Activated T-cell treated with anti-CD3 and anti-CD28 coated beads for 4 hours (primary cell): ENCODE results near the gene GJC3.
"Not testable (repeated sequence)": the region's sequence is repeated elsewhere in the genome, so short reads cannot be mapped to it uniquely, and the experiment has no call there.

ENCODE experiments used
- DNase-seq: peaks from one replicate; pipeline ENCODE4 v3.0.0-alpha.2; 2020

GJC3 gene

DNA sequence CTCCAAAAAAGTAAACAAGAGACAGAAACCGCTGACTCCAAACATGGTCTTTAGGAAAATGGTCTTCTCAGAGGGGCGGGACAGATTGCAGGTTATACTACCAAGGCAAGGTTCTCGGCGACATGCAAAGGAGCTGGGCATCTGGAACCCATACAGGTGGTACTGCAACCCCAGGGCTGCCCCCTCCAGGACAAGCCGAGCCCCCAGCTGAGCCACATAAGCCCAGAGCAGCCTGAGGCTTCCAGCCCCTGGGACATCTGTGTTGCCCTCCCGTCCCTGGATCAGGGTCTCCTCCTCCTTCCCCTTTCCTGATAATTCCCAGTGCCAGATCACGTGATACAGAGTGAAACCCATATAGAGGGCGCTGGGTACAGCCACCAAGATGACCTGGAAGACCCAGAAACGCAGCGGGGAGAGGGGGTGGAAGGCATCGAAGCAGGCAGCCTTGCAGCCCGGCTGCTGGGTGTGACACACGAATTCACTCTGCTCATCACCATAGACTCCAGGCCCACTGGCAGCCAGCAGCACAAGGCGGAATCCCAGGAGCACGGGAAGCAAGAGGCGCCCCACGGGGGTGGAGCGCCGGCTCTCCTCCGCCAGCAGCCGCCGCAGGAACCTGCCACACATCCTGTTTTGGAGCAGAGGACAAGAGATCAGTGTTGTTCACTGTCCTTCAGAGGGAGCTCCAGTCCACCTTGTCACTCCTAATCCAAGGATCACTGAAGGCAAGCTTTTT lies at the start of gene GJC3:
Gene GJC3 (minus strand): TSS at position 627 of the 736 bp plus-strand sequence. CDS start 0 bp downstream, at position 627.
- DNase-seq = no peak

DNA sequence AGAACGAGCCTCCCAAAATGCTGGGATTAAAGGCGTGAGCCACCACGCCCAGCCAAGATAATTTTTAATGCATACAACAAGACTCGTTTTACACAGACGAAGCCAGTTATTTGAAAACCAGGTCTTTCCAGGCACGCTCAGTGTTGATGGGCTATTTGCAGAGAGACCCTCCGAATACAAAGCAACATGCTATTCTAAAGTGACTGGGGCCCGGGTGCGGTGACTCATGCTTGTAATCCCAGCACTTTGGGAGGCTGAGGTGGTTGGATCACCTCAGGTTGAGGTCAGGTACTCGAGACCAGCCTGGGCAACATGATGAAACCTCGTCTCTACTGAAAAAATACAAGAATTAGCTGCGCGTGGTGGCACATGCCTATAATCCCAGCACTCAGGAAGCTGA lies 47.2 kb upstream of the GJC3 start:
- no peak for DNase-seq

DNA sequence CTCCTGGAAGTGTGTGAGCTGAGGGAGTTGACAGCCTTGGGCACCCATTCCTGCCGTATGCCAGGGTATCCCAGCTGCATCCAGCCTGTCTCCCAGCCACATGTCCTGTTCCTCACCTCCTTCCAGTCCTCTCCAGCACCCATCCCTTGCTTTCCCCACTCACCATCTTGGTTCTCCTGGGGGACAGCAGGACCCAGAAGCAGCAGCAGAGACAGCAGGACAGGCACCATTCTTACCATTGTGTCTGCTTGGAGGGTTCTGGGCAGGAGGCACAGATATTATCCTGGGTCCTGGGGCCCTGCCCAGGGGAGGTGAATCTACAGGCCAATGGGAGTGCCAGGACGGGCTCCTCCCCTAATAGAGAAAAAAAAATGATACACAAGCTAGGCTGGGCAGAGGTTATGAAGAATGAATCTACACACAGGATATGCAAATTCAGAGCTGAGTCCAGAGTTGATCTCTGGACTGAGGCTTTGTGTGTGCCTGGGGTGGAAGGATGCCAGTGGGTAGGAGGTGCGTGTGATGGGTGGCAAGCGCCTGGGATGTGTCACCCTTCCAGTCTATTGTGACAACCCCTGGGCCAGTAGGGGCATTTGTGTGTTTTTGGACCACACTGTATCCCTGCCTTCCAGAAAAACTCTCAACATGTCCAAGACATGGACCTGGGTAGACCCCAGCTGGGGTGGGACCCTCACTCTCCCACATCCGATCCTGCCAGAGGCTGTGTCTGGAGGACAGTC lies 46.5 kb upstream of the GJC3 start, which contains the start of gene AZGP1:
Gene AZGP1 (minus strand): TSS at position 250 of the 740 bp plus-strand sequence. CDS start 11 bp downstream, at position 239.
- DNase-seq = no peak

DNA sequence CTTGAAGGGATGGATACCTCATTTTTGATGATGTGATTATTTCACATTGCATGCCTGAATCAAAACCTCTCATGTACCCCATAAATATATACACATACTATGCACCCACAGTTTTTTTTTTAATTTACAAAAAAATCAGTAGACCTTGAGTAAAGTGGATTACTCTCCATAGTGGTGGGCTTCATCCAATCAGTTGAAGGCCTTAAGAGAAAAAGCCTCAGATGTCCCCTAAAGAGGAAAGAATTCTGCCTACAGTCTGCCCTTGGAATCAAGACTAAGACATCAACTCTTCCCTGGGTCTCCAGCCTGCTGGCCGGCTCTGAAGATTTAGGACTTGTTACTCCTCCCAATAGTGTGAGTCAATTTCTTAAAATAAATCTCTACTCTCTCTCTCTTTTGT lies 45.3 kb upstream of the GJC3 start:
- DNase-seq = no peak

GRCh38 chr7:99973817-99974216 lies 44.4 kb upstream of the GJC3 start:
- not testable (repeated sequence) for DNase-seq

- no peak for DNase-seq
These were observed 41.8 kb upstream of the GJC3 start for GRCh38 chr7:99971242-99971641.

GRCh38 chr7:99969813-99970212 lies 40.4 kb upstream of the GJC3 start:
- not testable (repeated sequence) for DNase-seq

DNA sequence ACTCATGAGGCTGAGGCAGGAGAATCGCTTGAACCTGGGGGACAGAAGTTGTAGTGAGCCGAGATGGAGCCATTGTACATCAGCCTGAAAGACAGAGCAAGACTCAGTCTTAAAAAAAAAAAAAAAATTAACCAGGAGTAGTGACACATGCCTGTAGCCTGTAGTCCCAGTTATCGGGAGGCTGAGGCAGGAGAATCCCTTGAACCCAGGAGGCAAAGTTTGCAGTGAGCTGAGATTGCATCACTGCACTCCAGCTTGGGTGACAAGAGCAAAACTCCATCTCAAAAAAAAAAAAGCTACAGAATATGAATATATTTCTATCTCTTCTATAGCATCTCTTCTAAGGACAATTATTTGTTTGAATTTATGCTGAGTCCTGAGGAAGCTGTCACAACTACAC lies 39.9 kb upstream of the GJC3 start:
- DNase-seq = no peak

GRCh38 chr7:99958564-99959227 lies 29.3 kb upstream of the GJC3 start:
- DNase-seq = no peak

DNA sequence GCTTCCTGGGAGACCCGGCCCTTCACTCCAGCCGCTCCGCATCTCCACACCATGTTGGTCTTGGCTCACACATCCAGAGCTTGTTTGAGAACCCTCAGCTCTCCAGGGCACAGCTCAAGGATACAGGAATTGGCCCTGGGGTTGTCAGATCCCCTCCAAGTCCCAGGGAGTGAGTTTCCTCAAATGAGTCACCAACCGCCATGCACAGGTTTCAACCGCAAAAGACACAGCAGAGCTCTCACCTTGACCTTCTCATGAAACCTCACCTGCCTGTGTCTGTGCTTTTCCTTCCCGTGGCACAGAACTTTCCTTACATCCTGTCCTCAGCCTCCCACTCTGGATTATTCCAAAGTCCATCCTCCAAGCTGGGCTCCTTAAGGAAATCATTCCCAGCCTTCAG lies 25.8 kb upstream of the GJC3 start:
- no peak for DNase-seq

DNA sequence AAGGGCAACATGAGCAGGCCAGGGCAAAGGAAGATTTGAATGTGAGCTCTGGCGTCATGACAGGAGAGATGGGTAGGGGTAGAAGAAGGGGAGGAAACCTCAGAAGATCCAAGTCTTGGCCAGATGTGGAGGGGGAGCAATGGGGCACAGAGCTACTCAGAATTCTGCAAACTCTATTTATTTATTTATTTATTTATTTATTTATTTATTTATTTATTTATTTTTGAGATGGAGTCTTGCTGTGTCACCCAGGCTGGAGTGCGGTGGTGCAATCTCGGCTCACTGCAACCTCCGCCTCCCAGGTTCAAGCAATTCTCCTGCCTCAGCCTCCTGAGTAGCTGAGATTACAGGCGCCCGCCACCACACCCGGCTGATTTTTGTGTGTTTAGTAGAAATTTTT lies 25.2 kb upstream of the GJC3 start:
- not testable (repeated sequence) for DNase-seq

DNA sequence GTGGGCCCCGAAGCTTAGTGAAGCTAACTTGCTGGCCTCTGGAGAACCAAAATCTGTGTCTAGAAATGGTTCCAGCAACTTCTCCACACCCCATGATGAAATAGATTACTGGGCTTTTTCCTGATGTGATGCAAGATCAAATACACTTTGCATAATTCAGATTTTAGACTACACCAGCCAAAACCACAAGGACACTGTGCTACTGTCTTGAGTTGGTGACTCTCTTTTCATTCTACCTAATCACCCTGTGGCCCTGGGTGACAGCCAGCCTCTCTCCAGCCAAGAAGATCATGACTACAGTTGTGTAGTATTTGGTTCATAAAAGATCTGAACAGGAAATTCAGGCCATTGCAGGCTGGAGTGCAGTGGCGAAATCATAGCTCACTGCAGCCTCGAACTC lies 24.2 kb upstream of the GJC3 start:
- DNase-seq = no peak

- not testable (repeated sequence) for DNase-seq
These were observed 23.2 kb upstream of the GJC3 start for GRCh38 chr7:99952649-99953048.

GRCh38 chr7:99950819-99951218 lies 21.4 kb upstream of the GJC3 start:
- not testable (repeated sequence) for DNase-seq

- DNase-seq = no peak
These were observed 20.3 kb upstream of the GJC3 start for GRCh38 chr7:99949645-99950228.

DNA sequence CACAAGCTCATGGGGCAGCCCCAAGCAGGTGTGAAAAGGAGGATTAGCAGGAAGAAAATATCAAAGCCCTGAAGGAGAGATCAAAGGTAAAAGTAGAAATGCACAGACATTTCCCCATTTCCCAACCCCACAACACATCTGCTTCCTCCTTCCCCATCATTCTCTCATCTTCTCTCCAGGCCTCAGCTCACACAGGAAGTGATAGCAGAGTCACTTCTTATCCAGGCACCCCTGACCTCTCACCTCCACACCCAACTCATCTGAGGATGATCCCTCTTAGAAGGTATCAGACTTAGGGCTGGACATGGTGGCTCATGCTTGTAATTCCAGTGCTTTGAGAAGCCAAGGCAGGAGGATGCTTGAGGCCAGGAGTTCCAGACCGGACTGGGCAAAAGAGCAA lies 18.2 kb upstream of the GJC3 start:
- no peak for DNase-seq

DNA sequence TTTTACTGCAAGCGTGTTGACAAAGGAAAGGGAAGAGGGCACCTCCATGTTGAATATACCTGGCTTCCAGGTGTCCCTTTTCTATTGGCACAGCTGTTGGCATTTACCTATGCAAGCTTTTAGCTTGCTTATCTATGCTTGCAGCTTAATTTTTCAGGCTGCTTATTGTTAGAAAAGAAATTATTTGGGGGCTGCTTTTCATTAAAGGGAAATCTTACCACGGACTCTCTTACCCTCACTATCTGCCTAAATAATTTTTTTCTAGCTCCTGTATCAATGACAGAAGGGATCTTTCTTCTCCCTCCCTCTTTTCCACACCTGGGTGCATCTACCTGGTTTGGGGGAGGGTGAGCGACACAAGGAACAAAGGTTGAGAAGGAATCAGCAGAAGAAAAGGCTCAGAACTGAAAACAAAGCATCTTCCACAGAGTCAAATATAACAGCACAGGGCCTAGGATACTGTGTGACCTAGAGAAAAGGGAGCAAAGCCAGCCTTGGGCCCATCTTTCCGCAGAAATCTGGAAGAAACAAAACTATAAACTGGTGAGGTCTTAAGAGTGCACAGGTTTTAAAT lies 15.2 kb upstream of the GJC3 start:
- no peak for DNase-seq

- no peak for DNase-seq
These were observed 14.4 kb upstream of the GJC3 start for GRCh38 chr7:99943641-99944496.

GRCh38 chr7:99938296-99938695 lies 8.9 kb upstream of the GJC3 start:
- no peak for DNase-seq

DNA sequence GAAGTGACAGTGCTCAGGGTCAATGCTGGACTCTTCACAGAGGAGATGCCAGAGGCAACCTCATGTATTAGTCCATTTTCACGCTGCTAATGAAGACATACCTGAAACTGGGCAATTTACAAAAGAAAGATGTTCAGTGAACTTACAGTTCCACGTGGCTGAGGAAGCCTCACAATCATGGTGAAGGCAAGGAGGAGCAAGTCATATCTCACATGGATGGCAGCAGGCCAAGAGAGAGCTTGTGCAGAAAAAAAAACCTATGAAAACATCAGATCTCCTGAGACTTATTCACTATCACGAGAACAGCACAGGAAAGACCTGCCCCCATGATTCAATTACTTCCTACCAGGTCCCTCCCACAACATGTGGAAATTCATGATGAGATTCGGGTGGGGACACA lies 5.6 kb upstream of the GJC3 start:
- not testable (repeated sequence) for DNase-seq

DNA sequence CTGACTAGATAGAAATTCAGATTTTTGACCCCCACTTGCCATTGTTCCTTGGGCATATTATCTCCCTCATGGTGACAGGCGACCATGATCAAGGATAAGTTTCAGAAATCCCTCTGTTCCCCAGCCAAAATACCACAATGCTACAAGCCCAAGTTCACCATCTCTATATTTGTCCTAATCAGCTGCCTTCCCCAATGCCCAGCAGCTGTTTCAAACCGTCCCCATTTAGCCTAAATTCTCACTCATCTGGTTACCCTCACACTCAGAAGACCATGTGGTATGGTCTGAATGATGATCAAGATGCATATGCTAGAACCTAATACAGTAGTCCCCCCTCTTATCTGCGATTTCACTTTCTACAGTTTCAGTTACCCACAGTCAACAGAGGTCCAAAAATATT lies 956 bp upstream of the GJC3 start:
- no peak for DNase-seq

DNA sequence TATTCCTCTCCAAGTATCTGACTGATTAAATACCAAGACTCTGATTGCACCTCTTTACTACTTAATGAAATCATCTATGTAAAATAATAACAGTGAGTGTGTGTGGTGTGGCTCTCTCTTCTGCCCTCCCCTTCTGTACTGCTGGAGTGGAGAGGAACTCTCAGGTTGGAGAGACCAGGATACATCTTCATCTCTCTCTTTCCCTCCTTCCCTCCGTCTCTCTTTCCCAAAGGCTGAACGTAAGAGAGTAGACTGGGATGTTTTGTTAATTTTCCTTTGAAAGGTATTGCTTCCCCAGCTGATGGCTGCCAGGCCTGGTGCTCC lies 272 bp upstream of the GJC3 start:
- DNase-seq = no peak
